Endothelial cell of umbilical vein (primary cell): ENCODE measurements around the gene METTL1.
"Not testable (repeated sequence)": the region's sequence is repeated elsewhere in the genome, so short reads cannot be mapped to it uniquely, and the experiment has no call there.

Experiments
- CTCF ChIP-seq, 2 donors: IDR thresholded peaks; 1 replicate in 1 of 2; 2 replicates in 1 of 2; pipeline ENCODE4 v1.5.1; 2011; ENCODE audit warnings: low read length in 2 of 2, mild to moderate bottlenecking in 2 of 2, moderate library complexity in 2 of 2, control low read depth in 1 of 2, inconsistent platforms in 1 of 2, low read depth in 1 of 2; ENCODE audit not compliant: insufficient read depth in 1 of 2; ENCODE audit errors: extremely low read depth in 1 of 2
- EZH2 ChIP-seq: IDR thresholded peaks from 2 replicates; pipeline ENCODE4 v1.6.1; 2012; ENCODE audit warnings: borderline replicate concordance, low read depth, mild to moderate bottlenecking, moderate library complexity, low read length, inconsistent platforms; ENCODE audit not compliant: severe bottlenecking
- MYC ChIP-seq: IDR thresholded peaks from one replicate; pipeline ENCODE4 v1.6.1; 2011; ENCODE audit warnings: mild to moderate bottlenecking, low read depth, low read length
- POLR2A ChIP-seq: IDR thresholded peaks from 2 replicates; pipeline ENCODE4 v1.6.1; 2012; ENCODE audit warnings: low read depth, mild to moderate bottlenecking, control low read depth, low read length
- POLR2AphosphoS5 ChIP-seq: IDR thresholded peaks from 2 replicates; pipeline ENCODE4 v1.6.1; 2012; ENCODE audit warnings: low read depth, mild to moderate bottlenecking, control low read depth, low read length, moderate library complexity; ENCODE audit not compliant: insufficient read depth
- TF ChIP-seq, protein P1 (sequence below): IDR thresholded peaks from 2 replicates; pipeline ENCODE4 v1.6.1; 2011; ENCODE audit not compliant: insufficient read depth, insufficient read length

- not testable (repeated sequence) for TF ChIP-seq CTCF (IDR thresholded peaks at IDR 0.05; ENCODE audit: extremely low read depth in 1 of 2, insufficient read depth in 1 of 2, low read depth in 1 of 2, low read length in 2 of 2); MYC; EZH2; POLR2A; POLR2AphosphoS5
- TF ChIP-seq, protein P1, sequence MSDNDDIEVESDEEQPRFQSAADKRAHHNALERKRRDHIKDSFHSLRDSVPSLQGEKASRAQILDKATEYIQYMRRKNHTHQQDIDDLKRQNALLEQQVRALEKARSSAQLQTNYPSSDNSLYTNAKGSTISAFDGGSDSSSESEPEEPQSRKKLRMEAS, result not testable (repeated sequence)
Observed at GRCh38 chr12:57820119-57820518, 48.2 kb upstream of the METTL1 start.
